Measurements from ENCODE around the gene LRRC3C. TPM values are rescaled to one million over a fixed set of nuclear protein-coding genes. Genes with fewer than 3 reads are reported as not detected.
A peak's percentile ranks its signal among the peaks of the same experiment; 100 is the strongest.

Gene LRRC3C
- total RNA-seq, 6 experiments from 2014 or later, result not detected

DNA sequence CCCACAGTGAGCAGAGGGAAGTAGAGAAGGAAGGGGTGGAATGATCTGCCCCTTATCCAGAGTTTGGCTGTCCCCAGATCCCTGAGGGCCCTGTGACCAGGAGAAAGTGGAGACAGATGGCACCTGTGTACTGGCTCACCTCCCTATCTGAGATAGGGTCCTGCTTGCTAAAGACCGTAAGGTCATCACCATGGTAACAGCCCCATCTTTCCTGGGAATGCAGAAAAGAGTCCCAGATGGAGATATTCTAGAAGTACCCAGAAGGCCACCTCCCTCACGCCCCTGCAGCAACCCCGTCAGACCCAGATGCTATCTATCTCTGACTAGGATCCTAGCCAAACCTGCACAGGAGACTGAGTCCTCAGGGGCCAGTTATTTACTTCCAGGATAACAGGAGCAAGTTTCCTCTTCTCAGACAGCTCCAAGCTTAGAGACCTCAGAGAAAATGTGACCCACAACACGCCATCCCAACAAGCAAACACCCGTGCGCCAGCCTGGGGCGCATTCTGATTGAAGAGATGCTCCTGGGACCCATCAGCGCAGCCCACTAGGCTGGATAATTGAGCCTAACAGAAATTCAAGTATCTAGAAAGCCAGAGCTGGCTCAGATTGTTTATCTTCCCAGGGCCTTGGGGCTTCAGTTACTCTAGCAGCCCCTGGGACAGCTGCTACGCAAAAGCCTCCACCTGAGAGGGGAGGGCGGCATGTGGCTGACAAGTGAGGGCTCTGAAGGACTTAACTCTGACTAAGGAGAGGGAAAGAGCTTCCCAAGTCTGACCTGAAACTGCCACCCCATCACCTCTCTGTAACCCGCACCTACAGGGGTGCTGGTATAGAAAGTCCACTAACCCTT is 2.0 kb upstream of the LRRC3C start:
- no peak for ATAC-seq
- intact Hi-C loops (cut with DNase I), result no loop called here
- DNase-seq, result no peak
- Histone ChIP-seq H3K36me3 (peaks cover 0 to 28% (median 13%) of the 10 kb centered on the region in 4 donors), H3K27ac (peak overlapping the region; percentile 89 to 98 (median 95)), H3K4me3 (peak overlapping the region; percentile 84 to 91 (median 86)), H3K9me3 (no peaks in the 10 kb centered on the region), H3K27me3 (no peaks in the 10 kb centered on the region), H3K4me1 (peaks cover 0 to 62% (median 37%) of the 10 kb centered on the region in 4 donors)
- no peak for TF ChIP-seq POLR2A (IDR thresholded peaks at IDR 0.05)
- TF ChIP-seq, protein P1, sequence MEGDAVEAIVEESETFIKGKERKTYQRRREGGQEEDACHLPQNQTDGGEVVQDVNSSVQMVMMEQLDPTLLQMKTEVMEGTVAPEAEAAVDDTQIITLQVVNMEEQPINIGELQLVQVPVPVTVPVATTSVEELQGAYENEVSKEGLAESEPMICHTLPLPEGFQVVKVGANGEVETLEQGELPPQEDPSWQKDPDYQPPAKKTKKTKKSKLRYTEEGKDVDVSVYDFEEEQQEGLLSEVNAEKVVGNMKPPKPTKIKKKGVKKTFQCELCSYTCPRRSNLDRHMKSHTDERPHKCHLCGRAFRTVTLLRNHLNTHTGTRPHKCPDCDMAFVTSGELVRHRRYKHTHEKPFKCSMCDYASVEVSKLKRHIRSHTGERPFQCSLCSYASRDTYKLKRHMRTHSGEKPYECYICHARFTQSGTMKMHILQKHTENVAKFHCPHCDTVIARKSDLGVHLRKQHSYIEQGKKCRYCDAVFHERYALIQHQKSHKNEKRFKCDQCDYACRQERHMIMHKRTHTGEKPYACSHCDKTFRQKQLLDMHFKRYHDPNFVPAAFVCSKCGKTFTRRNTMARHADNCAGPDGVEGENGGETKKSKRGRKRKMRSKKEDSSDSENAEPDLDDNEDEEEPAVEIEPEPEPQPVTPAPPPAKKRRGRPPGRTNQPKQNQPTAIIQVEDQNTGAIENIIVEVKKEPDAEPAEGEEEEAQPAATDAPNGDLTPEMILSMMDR (IDR thresholded peaks at IDR 0.05), result no peak
- 32% methylated on average over 6 of the region's 11 CpGs for WGBS (ENCODE audit: insufficient coverage, low coverage, low lambda C conversion rate, missing lambda C conversion rate)

DNA sequence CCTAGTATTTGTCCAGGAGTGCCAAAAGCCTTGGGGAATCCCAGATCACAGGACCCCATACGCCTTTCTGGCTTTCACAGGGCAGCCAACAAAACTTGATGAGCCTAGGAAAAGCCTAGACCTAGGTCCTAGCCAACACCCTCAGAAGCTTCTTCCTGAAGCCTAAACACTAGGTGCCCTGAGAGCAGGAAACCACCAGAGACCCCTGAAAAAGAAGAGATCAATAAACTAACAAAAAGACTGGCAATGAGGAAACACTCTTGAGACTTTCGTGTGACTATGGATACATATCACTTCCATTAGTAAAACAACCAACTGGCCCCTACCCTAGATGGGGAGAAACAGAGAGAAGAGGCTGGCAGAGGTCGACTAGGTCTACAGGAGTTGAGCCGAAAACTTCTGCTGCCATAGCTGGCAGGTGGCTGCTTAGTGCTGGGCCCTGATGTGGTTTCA is 1.4 kb upstream of the LRRC3C start:
- H3K4me3 ChIP-seq, result peak overlapping the region; percentile 84 to 91 (median 86)
- peaks cover 0 to 56% (median 34%) of the 10 kb centered on the region in 4 donors for H3K4me1 ChIP-seq

GRCh38 chr17:39926588-39927100 is 888 bp upstream of the LRRC3C start:
- WGBS (ENCODE audit: insufficient coverage, low coverage, low lambda C conversion rate, missing lambda C conversion rate), result 4% methylated on average over 9 of the region's 15 CpGs
- H3K4me1 ChIP-seq, result peaks cover 0 to 51% (median 31%) of the 10 kb centered on the region in 4 donors
- ATAC-seq (peak; percentile 34 to 70 (median 58)), DNase-seq (peak; percentile 80 to 92 (median 91))
- H3K27ac ChIP-seq, result peak overlapping the region; percentile 89 to 98 (median 95)
- H3K27me3 ChIP-seq, result no peaks in the 10 kb centered on the region
- no peaks in the 10 kb centered on the region for H3K9me3 ChIP-seq
- H3K36me3 ChIP-seq, result peaks cover 0 to 22% (median 11%) of the 10 kb centered on the region in 4 donors
- intact Hi-C loops (cut with DNase I), result no loop called here
- peak overlapping the region; percentile 84 to 91 (median 86) for H3K4me3 ChIP-seq
- TF ChIP-seq, protein P1 (IDR thresholded peaks at IDR 0.05), result peak in 1 of 4 donors; percentile 26
- peak; percentile 82 for TF ChIP-seq POLR2A (IDR thresholded peaks at IDR 0.05)

More for the DNA sequence above, 1.4 kb upstream of the LRRC3C start:
- H3K27ac ChIP-seq, result peak overlapping the region; percentile 89 to 98 (median 95)
- DNase-seq, result no peak
- no peaks in the 10 kb centered on the region for H3K27me3 ChIP-seq
- no peaks in the 10 kb centered on the region for H3K9me3 ChIP-seq
- WGBS (ENCODE audit: insufficient coverage, low coverage, low lambda C conversion rate, missing lambda C conversion rate), result 10% methylated on average over 3 of the region's 4 CpGs
- ATAC-seq, result no peak
- TF ChIP-seq POLR2A (IDR thresholded peaks at IDR 0.05), result no peak
- TF ChIP-seq, protein P1 (IDR thresholded peaks at IDR 0.05), result no peak
- intact Hi-C loops (cut with DNase I), result no loop called here
- H3K36me3 ChIP-seq, result peaks cover 0 to 27% (median 13%) of the 10 kb centered on the region in 4 donors

DNA sequence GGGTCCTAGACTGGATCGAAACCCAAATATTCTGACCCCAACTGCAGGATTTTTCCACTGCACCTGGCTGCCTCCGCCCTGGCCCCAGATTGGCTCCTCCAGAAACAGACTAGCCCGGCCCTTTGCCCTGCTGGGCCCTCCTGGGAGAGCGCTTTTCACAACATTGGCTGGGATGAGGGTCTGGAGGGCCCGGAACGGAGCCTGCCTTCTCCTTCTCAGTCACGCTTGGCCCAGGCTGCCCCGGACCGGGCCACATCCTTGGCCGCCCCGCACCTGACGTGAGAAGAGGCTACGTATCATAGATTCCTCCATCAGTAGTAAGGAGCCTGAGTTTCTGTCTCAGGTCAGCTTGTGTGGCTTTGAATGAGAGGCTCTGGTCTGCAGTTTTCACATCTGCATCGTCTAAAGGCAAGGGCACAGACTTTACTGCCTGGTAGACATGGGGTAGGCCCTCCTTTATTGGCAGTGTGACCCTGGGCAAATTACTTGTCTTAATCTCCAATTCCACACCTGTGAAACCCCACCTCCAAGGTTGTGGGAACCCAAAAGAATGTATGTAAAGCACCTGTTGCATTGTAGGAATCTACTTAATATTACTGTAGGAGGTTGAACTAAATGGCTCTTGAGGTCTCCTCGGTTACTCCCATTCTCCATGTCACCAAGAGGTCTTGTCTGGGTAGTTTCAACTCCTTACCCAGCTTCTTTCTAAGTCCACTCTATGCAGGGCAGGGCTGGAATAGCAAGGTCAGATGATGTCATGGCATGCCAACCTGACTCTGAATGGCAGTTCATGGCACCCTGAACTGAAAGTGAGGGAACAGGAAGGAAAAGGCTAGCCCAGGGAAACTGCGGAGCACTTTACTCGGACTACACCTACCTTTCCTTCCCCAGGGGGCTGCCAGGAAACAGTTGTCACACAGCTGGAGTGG is 661 bp downstream of the LRRC3C start:
- H3K27me3 ChIP-seq, result no peaks in the 10 kb centered on the region
- DNase-seq (peak; percentile 49 to 76 (median 73)), ATAC-seq (peak; percentile 15 to 51 (median 23))
- TF ChIP-seq POLR2A (IDR thresholded peaks at IDR 0.05), result no peak
- TF ChIP-seq, protein P1 (IDR thresholded peaks at IDR 0.05), result no peak
- 18% methylated on average over 10 of the region's 17 CpGs for WGBS (ENCODE audit: insufficient coverage, low coverage, low lambda C conversion rate, missing lambda C conversion rate)
- H3K36me3 ChIP-seq, result peaks cover 0 to 8% (median 4%) of the 10 kb centered on the region in 4 donors
- H3K27ac ChIP-seq, result peak overlapping the region; percentile 89 to 98 (median 95)
- H3K9me3 ChIP-seq, result no peaks in the 10 kb centered on the region
- peaks cover 0 to 35% (median 22%) of the 10 kb centered on the region in 4 donors for H3K4me1 ChIP-seq
- intact Hi-C loops (cut with DNase I), result no loop called here
- H3K4me3 ChIP-seq, result peak overlapping the region; percentile 84 to 91 (median 86)

Data from right lobe of liver (tissue), 6 donors.